HG03378 (cell line): ENCODE measurements around the gene LEP.
A peak's percentile ranks its signal among the peaks of the same experiment; 100 is the strongest.

Experiments used
- ATAC-seq: cut with Tn5 transposase; IDR thresholded peaks from one replicate; pipeline ENCODE4 v1.9.1; 2021; ENCODE audit warnings: mild to moderate bottlenecking, moderate library complexity; ENCODE audit not compliant: unreplicated experiment

Gene LEP

GRCh38 chr7:128240696-128241386 lies at the start of gene LEP:
LEP (plus strand) TSS chr7:128241278; CDS start chr7:128252019, 10,741 bp downstream.
- ATAC-seq = no peak

GRCh38 chr7:128192497-128193142 lies 48.5 kb upstream of the LEP start:
- ATAC-seq = no peak

- ATAC-seq = no peak
Observed at GRCh38 chr7:128194533-128195282, 46.4 kb upstream of the LEP start.

GRCh38 chr7:128197589-128197988 lies 43.5 kb upstream of the LEP start:
- ATAC-seq = no peak

GRCh38 chr7:128197989-128198580 lies 43.0 kb upstream of the LEP start:
- no peak for ATAC-seq

GRCh38 chr7:128200376-128200775 lies 40.7 kb upstream of the LEP start:
- ATAC-seq = no peak

- ATAC-seq = no peak
Observed at GRCh38 chr7:128201067-128201689, 39.9 kb upstream of the LEP start.

GRCh38 chr7:128201690-128202085 lies 39.4 kb upstream of the LEP start:
- ATAC-seq = no peak

- no peak for ATAC-seq
Observed at GRCh38 chr7:128202287-128202957, 38.7 kb upstream of the LEP start.

- ATAC-seq = no peak
Observed at GRCh38 chr7:128203047-128203491, 38.0 kb upstream of the LEP start.

GRCh38 chr7:128203710-128204214 lies 37.3 kb upstream of the LEP start:
- no peak for ATAC-seq

- ATAC-seq = no peak
Observed at GRCh38 chr7:128204455-128204854, 36.6 kb upstream of the LEP start.

GRCh38 chr7:128205068-128205467 lies 36.0 kb upstream of the LEP start:
- no peak for ATAC-seq

- ATAC-seq = no peak
Observed at GRCh38 chr7:128206017-128206746, 34.9 kb upstream of the LEP start.

- no peak for ATAC-seq
Observed at GRCh38 chr7:128206747-128207500, 34.2 kb upstream of the LEP start.

- ATAC-seq = no peak
Observed at GRCh38 chr7:128207609-128208008, 33.5 kb upstream of the LEP start.

GRCh38 chr7:128209229-128210035 lies 31.6 kb upstream of the LEP start:
- peak; percentile 65 for ATAC-seq

- no peak for ATAC-seq
Observed at GRCh38 chr7:128210036-128210347, 31.1 kb upstream of the LEP start.
